B cell (primary cell): Measurements from ENCODE around the gene PTPRO. TPM values are rescaled to one million over a fixed set of nuclear protein-coding genes. Genes with fewer than 3 reads are reported as not detected.

Experiments used
- ATAC-seq: fragments of 200-7000 bp; cut with Tn5 transposase; one replicate; pipeline ENCODE4 v1.10.0; 2021; ENCODE audit warnings: low read depth, mild to moderate bottlenecking, moderate number of reproducible peaks, moderate library complexity
- CTCF ChIA-PET: fragments of 350-600 bp; sonication (Branson Sonifier 250); formaldehyde crosslinking; loops from one replicate; lab custom pipeline; 2021; ENCODE audit warnings: antibody characterized with exemption, inconsistent platforms; lab: Charles Lee
- POLR2A ChIA-PET: fragments of 350-600 bp; sonication (Branson Sonifier 250); formaldehyde crosslinking; loops from one replicate; lab custom pipeline; 2021; ENCODE audit warnings: antibody characterized with exemption; lab: Charles Lee
- DNase-seq: peaks from one replicate; pipeline ENCODE4 v3.0.0; 2013
- H2AFZ ChIP-seq: 2 replicates; pipeline ENCODE4 v1.6.1; 2012; ENCODE audit warnings: mild to moderate bottlenecking, low read depth, low read length; ENCODE audit not compliant: insufficient read depth, poor library complexity, severe bottlenecking
- H3K27ac ChIP-seq, 2 donors: 1 replicate in 1 of 2; 2 replicates in 1 of 2; pipeline ENCODE4 v1.5.1; 2012 to 2013; ENCODE audit warnings: low read length in 2 of 2, mild to moderate bottlenecking in 2 of 2, moderate library complexity in 1 of 2
- H3K27me3 ChIP-seq, 4 experiments: fragments of 200-600 bp in 1 of 4; sonication (generic) in 1 of 4; replicated peaks in 1 of 4; 1 replicate in 2 of 4; 2 replicates in 2 of 4; pipeline versions ENCODE4 v1.6.1 to v1.7.0; 2013 to 2016; ENCODE audit warnings: low read length in 3 of 4, mild to moderate bottlenecking in 2 of 4, mixed read lengths in 1 of 4, moderate library complexity in 1 of 4; ENCODE audit not compliant: insufficient read depth in 4 of 4, control insufficient read depth in 3 of 4; ENCODE audit errors: control extremely low read depth in 1 of 4
- H3K36me3 ChIP-seq, 2 experiments: replicated peaks in 1 of 2; 1 replicate in 1 of 2; 2 replicates in 1 of 2; pipeline versions ENCODE4 v1.6.1 to v1.7.1; 2013; ENCODE audit warnings: low read length in 1 of 2; ENCODE audit not compliant: insufficient read depth in 2 of 2, control insufficient read depth in 1 of 2; ENCODE audit errors: control extremely low read depth in 1 of 2, extremely low read depth in 1 of 2
- H3K4me1 ChIP-seq, 2 donors: fragments of 200-600 bp in 1 of 2; sonication (generic) in 1 of 2; 1 replicate in 1 of 2; 2 replicates in 1 of 2; pipeline versions ENCODE4 v1.5.1 to v1.6.1; 2013 to 2017; ENCODE audit warnings: low read length in 2 of 2; ENCODE audit not compliant: control insufficient read depth in 2 of 2, insufficient read depth in 2 of 2
- H3K4me2 ChIP-seq: replicated peaks from 2 replicates; pipeline ENCODE3; 2012; ENCODE audit warnings: mild to moderate bottlenecking, low read depth, low read length; ENCODE audit not compliant: poor library complexity, severe bottlenecking
- H3K4me3 ChIP-seq, 5 experiments: fragments of 200-600 bp in 1 of 5; sonication (generic) in 1 of 5; 1 replicate in 3 of 5; 2 replicates in 2 of 5; pipeline versions ENCODE4 v1.5.1 to v1.7.0; 2011 to 2016; ENCODE audit warnings: low read length in 4 of 5, mild to moderate bottlenecking in 4 of 5, low read depth in 2 of 5, control low read depth in 1 of 5, moderate library complexity in 1 of 5; ENCODE audit not compliant: insufficient read depth in 1 of 5; ENCODE audit errors: control extremely low read depth in 1 of 5, extremely low read depth in 1 of 5
- H3K79me2 ChIP-seq: fragments of 200-600 bp; sonication (generic); one replicate; pipeline ENCODE4 v1.6.0; 2016; ENCODE audit warnings: low read length; ENCODE audit not compliant: control insufficient read depth, insufficient read depth
- H3K9ac ChIP-seq: fragments of 200-600 bp; sonication (generic); 2 replicates; pipeline ENCODE4 v1.6.1; 2017; ENCODE audit warnings: mild to moderate bottlenecking, low read length, moderate library complexity
- H3K9me3 ChIP-seq, 3 donors: one replicate each; pipeline versions ENCODE4 v1.6.1 to v1.7.1; 2013; ENCODE audit warnings: low read length in 2 of 3; ENCODE audit not compliant: control insufficient read depth in 2 of 3, insufficient read depth in 1 of 3; ENCODE audit errors: control extremely low read depth in 1 of 3
- H4K20me1 ChIP-seq: 2 replicates; pipeline ENCODE4 v1.6.0; 2012; ENCODE audit warnings: mild to moderate bottlenecking, low read length; ENCODE audit not compliant: insufficient read depth, control insufficient read depth, poor library complexity, severe bottlenecking
- H3K27ac Mint-ChIP-seq: one replicate; pipeline ENCODE4 v1.8.0; 2021; ENCODE audit warnings: mixed read lengths
- H3K27me3 Mint-ChIP-seq: one replicate; pipeline ENCODE4 v1.8.0; 2021; ENCODE audit warnings: mixed read lengths
- H3K4me1 Mint-ChIP-seq: one replicate; pipeline ENCODE4 v1.8.0; 2021; ENCODE audit warnings: mixed read lengths
- H3K4me3 Mint-ChIP-seq: one replicate; pipeline ENCODE4 v1.8.0; 2021; ENCODE audit warnings: mixed read lengths
- H3K9me3 Mint-ChIP-seq: one replicate; pipeline ENCODE4 v1.8.0; 2022; ENCODE audit warnings: mixed read lengths; ENCODE audit not compliant: insufficient read depth
- EZH2 ChIP-seq: IDR thresholded peaks from 2 replicates; pipeline ENCODE4 v1.6.1; 2012; ENCODE audit warnings: borderline replicate concordance, low read depth, mild to moderate bottlenecking, moderate library complexity, low read length; ENCODE audit not compliant: insufficient read depth, poor library complexity, severe bottlenecking
- WGBS: methylation state at CpG from one replicate; pipeline ENCODE4 v1.1.5; 2013; ENCODE audit warnings: missing lambda C conversion rate; ENCODE audit not compliant: insufficient coverage; 5-methylcytosine and 5-hydroxymethylcytosine counted together
- intact Hi-C: fragments of 100-400 bp; cut with micrococcal nuclease; formaldehyde crosslinking; loops from one replicate; pipeline ENCODE4 v1.10.0; 2022
- polyA plus RNA-seq: library from polyadenylated mRNA; depleted of rRNA; stranded (reverse); fragments of >200 nt; gene quantifications from 2 replicates; pipeline ENCODE4 v1.2.3, GENCODE V29; 2012
- total RNA-seq, 2 donors: library from RNA; stranded (reverse); fragments of 120-200 nt in 1 of 2; gene quantifications; 1 replicate in 1 of 2; 2 replicates in 1 of 2; pipeline versions ENCODE4 v1.2.3 to v1.2.4, GENCODE V29; 2013 to 2022
- TF ChIP-seq, protein P1 (sequence below): fragments of 200-600 bp; IDR thresholded peaks from one replicate; pipeline ENCODE4 v1.8.0; 2022; ENCODE audit warnings: antibody characterized with exemption, mild to moderate bottlenecking

PTPRO gene
- total and polyA plus RNA-seq, 2 donors (not counting 1 experiment from before 2014, with no cell fraction given) = 23.1 to 23.6 TPM

DNA sequence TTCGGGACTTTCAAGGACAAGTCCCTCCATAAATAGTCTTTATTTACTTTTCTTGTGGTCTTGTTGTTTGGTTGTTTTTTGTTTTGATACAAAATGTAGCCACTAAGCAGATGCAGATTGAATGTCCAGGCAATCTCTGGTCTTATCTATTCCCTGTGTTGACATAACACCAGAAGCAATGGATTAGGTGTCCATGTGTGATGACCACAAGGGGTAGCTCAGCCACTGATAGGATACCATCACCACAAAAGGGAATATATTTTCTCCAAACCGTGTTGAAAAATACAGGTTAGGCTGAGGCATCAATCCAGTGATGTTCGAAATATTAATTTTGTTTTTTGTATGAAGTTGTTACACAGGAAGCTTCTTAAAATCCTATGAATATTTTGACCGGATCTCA is 270.6 kb downstream of the PTPRO start:
- Histone ChIP-seq H3K27me3 (no peaks in the 10 kb centered on the region), H3K27ac (no peak overlapping the region), H3K79me2 (no peaks in the 10 kb centered on the region), H3K9me3 (no peaks in the 10 kb centered on the region), H4K20me1 (no peaks in the 10 kb centered on the region), H2AFZ (no peak overlapping the region), H3K4me3 (no peak overlapping the region), H3K36me3 (peaks cover 8 to 30% of the 10 kb centered on the region in 2 experiments), H3K4me2 (no peak overlapping the region), H3K4me1 (peaks cover 6 to 8% of the 10 kb centered on the region in 2 donors), H3K9ac (no peak overlapping the region)
- H3K4me1 Mint-ChIP-seq = peaks cover 9% of the 10 kb centered on the region
- no peak for ATAC-seq
- no peak overlapping the region for H3K4me3 Mint-ChIP-seq
- TF ChIP-seq, protein P1, sequence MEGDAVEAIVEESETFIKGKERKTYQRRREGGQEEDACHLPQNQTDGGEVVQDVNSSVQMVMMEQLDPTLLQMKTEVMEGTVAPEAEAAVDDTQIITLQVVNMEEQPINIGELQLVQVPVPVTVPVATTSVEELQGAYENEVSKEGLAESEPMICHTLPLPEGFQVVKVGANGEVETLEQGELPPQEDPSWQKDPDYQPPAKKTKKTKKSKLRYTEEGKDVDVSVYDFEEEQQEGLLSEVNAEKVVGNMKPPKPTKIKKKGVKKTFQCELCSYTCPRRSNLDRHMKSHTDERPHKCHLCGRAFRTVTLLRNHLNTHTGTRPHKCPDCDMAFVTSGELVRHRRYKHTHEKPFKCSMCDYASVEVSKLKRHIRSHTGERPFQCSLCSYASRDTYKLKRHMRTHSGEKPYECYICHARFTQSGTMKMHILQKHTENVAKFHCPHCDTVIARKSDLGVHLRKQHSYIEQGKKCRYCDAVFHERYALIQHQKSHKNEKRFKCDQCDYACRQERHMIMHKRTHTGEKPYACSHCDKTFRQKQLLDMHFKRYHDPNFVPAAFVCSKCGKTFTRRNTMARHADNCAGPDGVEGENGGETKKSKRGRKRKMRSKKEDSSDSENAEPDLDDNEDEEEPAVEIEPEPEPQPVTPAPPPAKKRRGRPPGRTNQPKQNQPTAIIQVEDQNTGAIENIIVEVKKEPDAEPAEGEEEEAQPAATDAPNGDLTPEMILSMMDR = no peak
- TF ChIP-seq EZH2 = no peak
- no peaks in the 10 kb centered on the region for H3K27me3 Mint-ChIP-seq
- CTCF ChIA-PET = interaction anchor here (1.3 to 4.5 kb wide), 5 partner anchors 9 to 305 kb away, joined by 4 to 85 read pairs (median 38); no protein-coding TSS in a partner anchor
- WGBS = no CpG with 5 or more reads among the region's 4 CpGs
- no peak for DNase-seq
- intact Hi-C loops = no loop called here
- H3K9me3 Mint-ChIP-seq = no peaks in the 10 kb centered on the region
- POLR2A ChIA-PET = no interaction called here
- H3K27ac Mint-ChIP-seq = no peak overlapping the region

DNA sequence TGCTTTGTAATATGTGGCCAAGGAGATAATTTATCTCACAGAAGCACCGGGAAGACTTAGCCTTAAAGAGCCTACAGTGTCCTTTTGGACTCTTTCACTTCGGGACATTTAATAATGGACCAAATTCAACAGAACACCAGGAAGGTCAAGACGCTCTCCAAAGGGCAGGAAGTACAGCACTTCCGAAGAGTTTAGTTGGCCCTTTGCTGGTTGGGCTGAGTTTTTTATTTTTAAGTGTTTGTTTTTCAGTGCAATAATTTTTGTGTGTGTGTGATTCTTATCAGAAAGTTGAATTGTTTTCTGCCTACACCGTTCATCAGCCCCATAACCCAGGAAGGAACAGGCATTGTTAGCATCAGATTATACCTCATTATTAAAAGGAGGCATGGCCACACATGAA is 273.9 kb downstream of the PTPRO start:
- TF ChIP-seq, protein P1 = no peak
- TF ChIP-seq EZH2 = no peak
- H3K27ac ChIP-seq = no peak overlapping the region
- no peak overlapping the region for H3K4me2 ChIP-seq
- peaks cover 4 to 21% of the 10 kb centered on the region in 2 experiments for H3K36me3 ChIP-seq
- no peak overlapping the region for H2AFZ ChIP-seq
- ChIA-PET POLR2A (no interaction called here), CTCF (interaction anchor here (1.1 kb wide), 1 partner anchor 13 kb away, joined by 4 read pairs; no protein-coding TSS in a partner anchor)
- no peaks in the 10 kb centered on the region for H3K27me3 Mint-ChIP-seq
- peaks cover 2% of the 10 kb centered on the region for H3K4me1 Mint-ChIP-seq
- DNase-seq = no peak
- H3K27ac Mint-ChIP-seq = no peak overlapping the region
- H3K4me1 ChIP-seq = no peaks in the 10 kb centered on the region
- no peaks in the 10 kb centered on the region for H3K27me3 ChIP-seq
- no peaks in the 10 kb centered on the region for H3K9me3 ChIP-seq
- no peaks in the 10 kb centered on the region for H3K9me3 Mint-ChIP-seq
- no peak overlapping the region for H3K4me3 ChIP-seq
- WGBS = 100% methylated on average over 1 of the region's 5 CpGs
- H3K79me2 ChIP-seq = no peaks in the 10 kb centered on the region
- no peak overlapping the region for H3K9ac ChIP-seq
- H3K4me3 Mint-ChIP-seq = no peak overlapping the region
- intact Hi-C loops = no loop called here
- H4K20me1 ChIP-seq = no peaks in the 10 kb centered on the region
- no peak for ATAC-seq
